Measurements from ENCODE around the gene LDLRAD3.
A peak's percentile ranks its signal among the peaks of the same experiment; 100 is the strongest.

LDLRAD3 gene

DNA sequence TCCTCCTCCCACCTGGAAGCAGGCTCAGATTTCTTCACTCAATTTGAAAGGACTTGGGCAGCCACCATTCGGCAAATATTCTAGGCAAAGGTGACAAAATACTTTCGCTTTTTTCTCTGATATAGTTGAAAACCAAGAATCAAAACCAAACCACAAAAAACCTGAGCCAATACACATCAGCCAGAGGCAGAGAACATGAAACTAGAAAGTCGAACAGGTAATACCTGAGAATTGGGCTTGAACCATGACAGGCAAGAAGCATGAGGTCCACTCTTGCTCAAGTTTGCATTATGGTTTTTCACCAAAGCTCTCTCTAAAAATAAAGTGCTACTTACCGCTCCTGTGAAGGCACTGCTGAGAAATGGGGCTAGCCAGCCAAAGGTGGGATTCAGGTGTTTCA, 26.2 kb upstream of the LDLRAD3 start:
- Histone ChIP-seq H3K4me3 (ENCODE audit: low read length, poor library complexity, severe bottlenecking) (no peak overlapping the region), H3K4me2 (ENCODE audit: low read depth, low read length, poor library complexity, severe bottlenecking) (no peak overlapping the region), H3F3A (ENCODE audit: low read depth) (no peaks in the 10 kb centered on the region; the same call in 1 of the 2 replicates)

GRCh38 chr11:35918716-35919115, 25.1 kb upstream of the LDLRAD3 start:
- no peaks in the 10 kb centered on the region for H3K27me3 ChIP-seq (ENCODE audit: insufficient read depth, low read length, poor library complexity, severe bottlenecking)
- H4K20me1 ChIP-seq (ENCODE audit: insufficient read depth, low read length, poor library complexity, severe bottlenecking), result no peaks in the 10 kb centered on the region
- no peak overlapping the region for H3K4me2 ChIP-seq (ENCODE audit: low read depth, low read length, poor library complexity, severe bottlenecking)
- H3K9me3 ChIP-seq (ENCODE audit: insufficient read depth, low read depth, low read length), result no peaks in the 10 kb centered on the region
- TF ChIP-seq CTCF (conservative IDR thresholded peaks at IDR 0.05; ENCODE audit: low read length) (no peak), EZH2phosphoT487 (IDR thresholded peaks at IDR 0.05; ENCODE audit: borderline replicate concordance) (no peak)
- H3F3A ChIP-seq (ENCODE audit: low read depth), result no peaks in the 10 kb centered on the region; the same call in 1 of the 2 replicates
- no peaks in the 10 kb centered on the region for H3K79me2 ChIP-seq (ENCODE audit: insufficient read depth, low read length)
- no peak overlapping the region for H3K4me3 ChIP-seq (ENCODE audit: low read length, poor library complexity, severe bottlenecking)
- H3K36me3 ChIP-seq (ENCODE audit: insufficient read depth, low read length), result no peaks in the 10 kb centered on the region
- H3K4me1 ChIP-seq (ENCODE audit: insufficient read depth, low read length, poor library complexity, severe bottlenecking), result peaks cover 44% of the 10 kb centered on the region
- no peak overlapping the region for H2AFZ ChIP-seq (ENCODE audit: low read length)
- H3K9ac ChIP-seq (ENCODE audit: low read depth, low read length, poor library complexity, severe bottlenecking), result no peak overlapping the region
- H3K9me2 ChIP-seq (replicated peaks; ENCODE audit: low read depth, low read length), result no peaks in the 10 kb centered on the region

More for the DNA sequence above, 26.2 kb upstream of the LDLRAD3 start:
- Histone ChIP-seq H3K9me3 (ENCODE audit: insufficient read depth, low read depth, low read length) (no peaks in the 10 kb centered on the region), H3K4me1 (ENCODE audit: insufficient read depth, low read length, poor library complexity, severe bottlenecking) (peaks cover 49% of the 10 kb centered on the region), H3K36me3 (ENCODE audit: insufficient read depth, low read length) (no peaks in the 10 kb centered on the region), H4K20me1 (ENCODE audit: insufficient read depth, low read length, poor library complexity, severe bottlenecking) (no peaks in the 10 kb centered on the region), H3K27me3 (ENCODE audit: insufficient read depth, low read length, poor library complexity, severe bottlenecking) (no peaks in the 10 kb centered on the region), H3K9ac (ENCODE audit: low read depth, low read length, poor library complexity, severe bottlenecking) (no peak overlapping the region), H2AFZ (ENCODE audit: low read length) (no peak overlapping the region), H3K79me2 (ENCODE audit: insufficient read depth, low read length) (no peaks in the 10 kb centered on the region), H3K9me2 (replicated peaks; ENCODE audit: low read depth, low read length) (no peaks in the 10 kb centered on the region)
- TF ChIP-seq CTCF (conservative IDR thresholded peaks at IDR 0.05; ENCODE audit: low read length) (no peak), EZH2phosphoT487 (IDR thresholded peaks at IDR 0.05; ENCODE audit: borderline replicate concordance) (no peak)

DNA sequence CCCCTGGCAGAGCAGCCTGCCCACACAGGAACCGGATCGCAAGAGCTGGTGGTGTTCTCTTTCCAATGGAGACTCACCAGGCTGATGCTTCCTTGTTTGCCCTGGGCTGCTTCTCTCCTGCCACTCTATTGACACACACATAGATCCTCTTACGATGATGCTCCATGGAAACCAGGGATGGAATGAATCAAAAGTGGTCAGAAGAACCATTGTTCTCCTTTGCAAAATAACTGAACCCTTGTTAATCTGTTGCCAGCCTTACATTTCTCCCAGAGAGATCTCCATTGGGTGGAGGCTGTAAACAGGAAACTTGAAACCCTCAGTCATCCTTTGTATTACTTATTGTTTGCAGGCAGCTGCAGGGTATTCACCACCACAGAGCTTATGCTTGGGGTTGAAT, 24.6 kb upstream of the LDLRAD3 start:
- H3K9me2 ChIP-seq (replicated peaks; ENCODE audit: low read depth, low read length), result no peaks in the 10 kb centered on the region
- H2AFZ ChIP-seq (ENCODE audit: low read length), result peak overlapping the region; percentile 1; the same call in 1 of the 2 replicates
- H3K36me3 ChIP-seq (ENCODE audit: insufficient read depth, low read length), result no peaks in the 10 kb centered on the region
- H3K4me2 ChIP-seq (ENCODE audit: low read depth, low read length, poor library complexity, severe bottlenecking), result peak overlapping the region; percentile 13
- H3K79me2 ChIP-seq (ENCODE audit: insufficient read depth, low read length), result no peaks in the 10 kb centered on the region
- no peaks in the 10 kb centered on the region for H4K20me1 ChIP-seq (ENCODE audit: insufficient read depth, low read length, poor library complexity, severe bottlenecking)
- H3K9me3 ChIP-seq (ENCODE audit: insufficient read depth, low read depth, low read length), result no peaks in the 10 kb centered on the region
- peaks cover 44% of the 10 kb centered on the region for H3K4me1 ChIP-seq (ENCODE audit: insufficient read depth, low read length, poor library complexity, severe bottlenecking)
- no peak overlapping the region for H3K4me3 ChIP-seq (ENCODE audit: low read length, poor library complexity, severe bottlenecking)
- TF ChIP-seq EZH2phosphoT487 (IDR thresholded peaks at IDR 0.05; ENCODE audit: borderline replicate concordance), result no peak
- no peak for TF ChIP-seq CTCF (conservative IDR thresholded peaks at IDR 0.05; ENCODE audit: low read length)
- H3F3A ChIP-seq (ENCODE audit: low read depth), result no peaks in the 10 kb centered on the region; the same call in 1 of the 2 replicates
- no peaks in the 10 kb centered on the region for H3K27me3 ChIP-seq (ENCODE audit: insufficient read depth, low read length, poor library complexity, severe bottlenecking)
- no peak overlapping the region for H3K9ac ChIP-seq (ENCODE audit: low read depth, low read length, poor library complexity, severe bottlenecking)

All from Loucy (cell line).